ENCODE data around the gene TEX13C. TPM values are rescaled to one million over a fixed set of nuclear protein-coding genes. Genes with fewer than 3 reads are reported as not detected.

TEX13C gene
- total and polyA plus RNA-seq, 10 of the 15 experiments (the other 5 are each of a cell fraction or from before 2014, with no cell fraction given), result not detected

DNA sequence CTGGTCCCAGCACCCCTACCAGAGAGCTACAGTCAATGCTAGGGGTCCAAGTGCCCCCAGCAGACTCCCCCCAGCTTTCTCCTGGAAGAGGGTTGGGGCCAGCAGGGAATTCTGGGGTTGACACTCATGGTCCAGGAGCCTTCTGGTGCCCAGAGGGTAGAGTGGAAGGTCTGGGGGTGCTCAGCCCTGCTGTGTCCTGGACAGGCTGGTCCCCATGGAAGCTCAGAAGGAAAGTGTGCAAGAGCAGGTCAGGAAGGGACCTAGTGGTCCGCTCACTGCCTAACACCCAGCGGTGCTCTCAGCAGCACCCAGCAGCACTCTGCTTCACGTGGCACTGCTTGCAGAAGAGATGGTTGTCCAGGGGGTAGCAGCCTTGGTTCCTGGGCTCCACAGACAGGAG, 6.9 kb downstream of the TEX13C start (continued):
- TF ChIP-seq, protein P1, sequence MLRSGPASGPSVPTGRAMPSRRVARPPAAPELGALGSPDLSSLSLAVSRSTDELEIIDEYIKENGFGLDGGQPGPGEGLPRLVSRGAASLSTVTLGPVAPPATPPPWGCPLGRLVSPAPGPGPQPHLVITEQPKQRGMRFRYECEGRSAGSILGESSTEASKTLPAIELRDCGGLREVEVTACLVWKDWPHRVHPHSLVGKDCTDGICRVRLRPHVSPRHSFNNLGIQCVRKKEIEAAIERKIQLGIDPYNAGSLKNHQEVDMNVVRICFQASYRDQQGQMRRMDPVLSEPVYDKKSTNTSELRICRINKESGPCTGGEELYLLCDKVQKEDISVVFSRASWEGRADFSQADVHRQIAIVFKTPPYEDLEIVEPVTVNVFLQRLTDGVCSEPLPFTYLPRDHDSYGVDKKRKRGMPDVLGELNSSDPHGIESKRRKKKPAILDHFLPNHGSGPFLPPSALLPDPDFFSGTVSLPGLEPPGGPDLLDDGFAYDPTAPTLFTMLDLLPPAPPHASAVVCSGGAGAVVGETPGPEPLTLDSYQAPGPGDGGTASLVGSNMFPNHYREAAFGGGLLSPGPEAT (IDR thresholded peaks at IDR 0.05; ENCODE audit: low read depth), result no peak
- TF ChIP-seq MTA2 (IDR thresholded peaks at IDR 0.05; ENCODE audit: low read depth), result no peak
- no peak for TF ChIP-seq SP1 (IDR thresholded peaks at IDR 0.05; ENCODE audit: low read depth, low read length)
- TF ChIP-seq SRF (IDR thresholded peaks at IDR 0.05; ENCODE audit: low read depth in 2 of 2, low read length in 2 of 2), result no peak
- TF ChIP-seq TBL1XR1 (IDR thresholded peaks at IDR 0.05; ENCODE audit: low read depth, low read length), result no peak
- no peak for TF ChIP-seq ZBED1 (IDR thresholded peaks at IDR 0.05; ENCODE audit: borderline replicate concordance)

GRCh38 chrX:125327891-125328290, 8.2 kb downstream of the TEX13C start:
- Histone ChIP-seq H4K20me1 (ENCODE audit: control insufficient read depth, insufficient read depth) (no peaks in the 10 kb centered on the region), H3K9me3 (replicated peaks; ENCODE audit: control insufficient read depth, insufficient read depth, low read length) (no peaks in the 10 kb centered on the region), H3K9ac (ENCODE audit: control insufficient read depth, insufficient read depth, low read length) (no peak overlapping the region), H3K4me2 (ENCODE audit: control insufficient read depth, insufficient read depth) (no peak overlapping the region), H3K4me3 (no peak overlapping the region), H3K27me3 (replicated peaks in 1 of 2; ENCODE audit: control insufficient read depth in 2 of 2, insufficient read depth in 2 of 2, low read length in 1 of 2) (no peaks in the 10 kb centered on the region), H3K27ac (ENCODE audit: control insufficient read depth, insufficient read depth) (no peak overlapping the region), H3K36me3 (ENCODE audit: control insufficient read depth in 2 of 2, insufficient read depth in 2 of 2, low read length in 1 of 2) (no peaks in the 10 kb centered on the region), H3K4me1 (ENCODE audit: control insufficient read depth, insufficient read depth, low read length) (no peaks in the 10 kb centered on the region), H2AFZ (ENCODE audit: control insufficient read depth, low read depth, low read length) (no peak overlapping the region), H3K79me2 (ENCODE audit: control insufficient read depth, insufficient read depth, low read length) (no peaks in the 10 kb centered on the region)
- no peak for DNase-seq (ENCODE audit: low read depth, low spot score)
- ChIA-PET CTCF (no interaction called here), RAD21 (ENCODE audit: unreplicated experiment) (no interaction called here), SMC1A (ENCODE audit: uncharacterized antibody, unreplicated experiment) (no interaction called here), POLR2A (no interaction called here)
- WGBS (ENCODE audit: insufficient coverage, insufficient replicate concordance, low lambda C conversion rate, missing lambda C conversion rate), result 27% methylated on average over 12 of the region's 12 CpGs
- TF ChIP-seq RBBP5 (conservative IDR thresholded peaks at IDR 0.05) (no peak), HCFC1 (IDR thresholded peaks at IDR 0.05; ENCODE audit: low read length) (no peak), SIX5 (IDR thresholded peaks at IDR 0.05; ENCODE audit: low read depth, low read length, severe bottlenecking) (no peak), PAX8 (IDR thresholded peaks at IDR 0.05) (no peak), SUPT20H (IDR thresholded peaks at IDR 0.05; ENCODE audit: borderline replicate concordance, control insufficient read depth, low read depth, low read length) (no peak), DPF2 (IDR thresholded peaks at IDR 0.05) (no peak), CBX3 (IDR thresholded peaks at IDR 0.05; ENCODE audit: borderline replicate concordance, low read depth) (no peak)
- TF ChIP-seq, protein P2, sequence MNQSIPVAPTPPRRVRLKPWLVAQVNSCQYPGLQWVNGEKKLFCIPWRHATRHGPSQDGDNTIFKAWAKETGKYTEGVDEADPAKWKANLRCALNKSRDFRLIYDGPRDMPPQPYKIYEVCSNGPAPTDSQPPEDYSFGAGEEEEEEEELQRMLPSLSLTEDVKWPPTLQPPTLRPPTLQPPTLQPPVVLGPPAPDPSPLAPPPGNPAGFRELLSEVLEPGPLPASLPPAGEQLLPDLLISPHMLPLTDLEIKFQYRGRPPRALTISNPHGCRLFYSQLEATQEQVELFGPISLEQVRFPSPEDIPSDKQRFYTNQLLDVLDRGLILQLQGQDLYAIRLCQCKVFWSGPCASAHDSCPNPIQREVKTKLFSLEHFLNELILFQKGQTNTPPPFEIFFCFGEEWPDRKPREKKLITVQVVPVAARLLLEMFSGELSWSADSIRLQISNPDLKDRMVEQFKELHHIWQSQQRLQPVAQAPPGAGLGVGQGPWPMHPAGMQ (IDR thresholded peaks at IDR 0.05; ENCODE audit: borderline replicate concordance), result no peak
- no peak for ATAC-seq
- no TSS peak for BruUV-seq (replicated peaks)
- FAIRE-seq, result no peak
- in situ Hi-C loops (cut with MboI), result no loop called here
- intact Hi-C loops (cut with micrococcal nuclease; ENCODE audit: unreplicated experiment), result no loop called here
